NT2/D1 (cell line): ENCODE measurements around the gene LRP5.

ENCODE experiments used
- SUZ12 ChIP-seq: IDR thresholded peaks from 2 replicates; pipeline ENCODE4 v1.6.1; 2011; ENCODE audit not compliant: insufficient read length, insufficient read depth; ENCODE audit errors: extremely low read depth
- YY1 ChIP-seq: IDR thresholded peaks from 2 replicates; pipeline ENCODE4 v1.6.1; 2011; ENCODE audit not compliant: insufficient read length, insufficient read depth
- ZNF274 ChIP-seq: IDR thresholded peaks from 2 replicates; pipeline ENCODE4 v1.6.1; 2011; ENCODE audit warnings: mild to moderate bottlenecking, low read depth, low read length

DNA sequence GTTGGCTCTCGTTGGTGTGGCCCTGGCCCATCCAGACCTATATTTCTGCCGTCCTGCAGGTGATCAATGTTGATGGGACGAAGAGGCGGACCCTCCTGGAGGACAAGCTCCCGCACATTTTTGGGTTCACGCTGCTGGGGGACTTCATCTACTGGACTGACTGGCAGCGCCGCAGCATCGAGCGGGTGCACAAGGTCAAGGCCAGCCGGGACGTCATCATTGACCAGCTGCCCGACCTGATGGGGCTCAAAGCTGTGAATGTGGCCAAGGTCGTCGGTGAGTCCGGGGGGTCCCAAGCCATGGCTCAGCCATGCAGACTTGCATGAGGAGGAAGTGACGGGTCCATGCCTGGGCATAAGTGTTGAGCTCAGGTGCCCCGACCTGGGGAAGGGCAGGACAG is 91.0 kb downstream of the LRP5 start:
- TF ChIP-seq SUZ12 (no peak), ZNF274 (no peak), YY1 (no peak)
